ENCODE measurements around the gene KIF1C.

DNA sequence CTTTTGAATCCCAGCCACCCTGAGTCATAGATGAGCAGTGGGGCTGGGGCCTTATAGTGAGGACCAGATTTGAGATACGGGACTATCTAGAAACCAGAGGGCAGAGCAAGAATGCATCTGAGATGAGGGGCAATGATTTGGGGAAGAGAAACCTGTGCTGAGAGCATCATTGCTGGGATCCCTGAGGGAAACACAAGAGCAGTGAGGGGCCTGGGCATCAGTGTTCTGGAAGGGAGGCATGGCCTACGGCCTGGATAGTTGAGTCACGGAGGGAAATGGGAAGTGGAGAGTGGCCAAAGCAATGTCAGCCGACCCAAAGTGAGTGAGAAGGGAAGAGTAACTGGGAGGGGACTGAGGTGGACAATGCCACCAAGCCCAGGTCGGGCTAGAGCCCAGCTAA, 15.4 kb upstream of the KIF1C start:
- TF ChIP-seq, protein P1, sequence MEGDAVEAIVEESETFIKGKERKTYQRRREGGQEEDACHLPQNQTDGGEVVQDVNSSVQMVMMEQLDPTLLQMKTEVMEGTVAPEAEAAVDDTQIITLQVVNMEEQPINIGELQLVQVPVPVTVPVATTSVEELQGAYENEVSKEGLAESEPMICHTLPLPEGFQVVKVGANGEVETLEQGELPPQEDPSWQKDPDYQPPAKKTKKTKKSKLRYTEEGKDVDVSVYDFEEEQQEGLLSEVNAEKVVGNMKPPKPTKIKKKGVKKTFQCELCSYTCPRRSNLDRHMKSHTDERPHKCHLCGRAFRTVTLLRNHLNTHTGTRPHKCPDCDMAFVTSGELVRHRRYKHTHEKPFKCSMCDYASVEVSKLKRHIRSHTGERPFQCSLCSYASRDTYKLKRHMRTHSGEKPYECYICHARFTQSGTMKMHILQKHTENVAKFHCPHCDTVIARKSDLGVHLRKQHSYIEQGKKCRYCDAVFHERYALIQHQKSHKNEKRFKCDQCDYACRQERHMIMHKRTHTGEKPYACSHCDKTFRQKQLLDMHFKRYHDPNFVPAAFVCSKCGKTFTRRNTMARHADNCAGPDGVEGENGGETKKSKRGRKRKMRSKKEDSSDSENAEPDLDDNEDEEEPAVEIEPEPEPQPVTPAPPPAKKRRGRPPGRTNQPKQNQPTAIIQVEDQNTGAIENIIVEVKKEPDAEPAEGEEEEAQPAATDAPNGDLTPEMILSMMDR (IDR thresholded peaks at IDR 0.05), result no peak
- TF ChIP-seq EZH2 (IDR thresholded peaks at IDR 0.05; ENCODE audit: borderline replicate concordance, insufficient read depth, low read depth, low read length, poor library complexity, severe bottlenecking), result no peak
